Heart left ventricle (tissue), 13 donors: Measurements from ENCODE around the gene PPP3R1.

Source experiments
- POLR2A ChIP-seq, 2 donors: fragments of 450-650 bp; IDR thresholded peaks; one replicate each; pipeline ENCODE4 v1.6.1; 2017; ENCODE audit warnings: antibody characterized with exemption in 2 of 2, mild to moderate bottlenecking in 2 of 2, moderate library complexity in 2 of 2
- TF ChIP-seq, protein P1 (sequence below), 12 donors: fragments of 200-600 bp; sonication (generic) in 4 of 12; IDR thresholded peaks; one replicate each; pipeline versions ENCODE4 v1.5.0 to v1.8.0; 2018 to 2022; ENCODE audit warnings: antibody characterized with exemption in 12 of 12, mild to moderate bottlenecking in 5 of 12
- donor health status: ischemic (EF 13 %, LVEDD 7.1; RV severe dilation, severe dysfunction).
- donor health status: DM: no; HTN: yes; CAD: no.
- donor health status: DM: no; HTN: no; CAD: no.
- donor health status: ischemic (EF 25% LVEDD 6.9; RV normal size, moderate dysfunction).
- donor health status: ischemic (EF 25% LVEDD 5.7; RV mildly dilated, moderate dysfunction).
- donor health status: ischemic (EF 35%, LVEDD 5.7; RV mildly dilated, moderate dysfunction).
- donor health status: nonischemic (EF 11% LVEDD 7.7; RV severe dilation, severe dysfunction).
- donor health status: DM: yes; HTN: yes; CAD: no.
- donor health status: PGD.
- donor health status: ischemic (EF 29% LVEDD 5.4; RV normal size, mild dysfunction).
- donor health status: nonischemic (EF 23%, LVEDD 6.1; RV moderate dilation, normal function).

DNA sequence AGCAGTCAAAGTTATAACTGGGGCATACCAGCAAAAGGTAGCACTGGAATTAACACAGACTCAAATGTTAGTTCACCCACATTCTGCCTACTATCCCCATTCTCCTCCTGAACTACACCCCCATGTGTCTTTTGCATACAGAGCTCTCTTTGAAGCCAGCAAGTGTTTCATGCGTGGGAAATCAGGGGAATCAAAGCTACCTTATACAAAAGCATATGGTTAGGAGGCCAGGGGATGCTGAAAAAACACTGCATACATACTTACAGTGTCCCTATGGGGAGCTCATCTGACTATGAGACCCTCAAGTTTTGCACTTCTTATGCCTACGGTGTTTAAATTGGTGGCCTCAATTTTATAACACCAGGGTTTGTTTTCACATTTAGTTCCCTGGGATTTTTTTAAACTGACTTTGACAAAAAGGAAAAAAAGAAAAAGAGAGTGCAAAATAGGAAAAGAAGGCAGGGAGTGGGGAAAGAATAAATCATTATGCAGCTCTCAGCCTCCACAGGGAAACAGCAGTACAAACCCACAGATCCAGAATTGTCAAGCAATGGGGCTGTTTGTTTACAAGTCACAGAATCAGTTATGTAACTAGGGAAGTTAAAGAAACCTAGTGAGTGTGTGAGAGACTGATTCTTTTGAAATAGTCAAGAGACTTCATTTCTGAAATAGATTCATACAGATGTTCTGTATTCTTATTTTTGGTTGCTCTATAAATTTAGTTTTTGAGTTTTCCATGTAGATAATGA lies 20.1 kb upstream of the PPP3R1 start:
- TF ChIP-seq, protein P1, sequence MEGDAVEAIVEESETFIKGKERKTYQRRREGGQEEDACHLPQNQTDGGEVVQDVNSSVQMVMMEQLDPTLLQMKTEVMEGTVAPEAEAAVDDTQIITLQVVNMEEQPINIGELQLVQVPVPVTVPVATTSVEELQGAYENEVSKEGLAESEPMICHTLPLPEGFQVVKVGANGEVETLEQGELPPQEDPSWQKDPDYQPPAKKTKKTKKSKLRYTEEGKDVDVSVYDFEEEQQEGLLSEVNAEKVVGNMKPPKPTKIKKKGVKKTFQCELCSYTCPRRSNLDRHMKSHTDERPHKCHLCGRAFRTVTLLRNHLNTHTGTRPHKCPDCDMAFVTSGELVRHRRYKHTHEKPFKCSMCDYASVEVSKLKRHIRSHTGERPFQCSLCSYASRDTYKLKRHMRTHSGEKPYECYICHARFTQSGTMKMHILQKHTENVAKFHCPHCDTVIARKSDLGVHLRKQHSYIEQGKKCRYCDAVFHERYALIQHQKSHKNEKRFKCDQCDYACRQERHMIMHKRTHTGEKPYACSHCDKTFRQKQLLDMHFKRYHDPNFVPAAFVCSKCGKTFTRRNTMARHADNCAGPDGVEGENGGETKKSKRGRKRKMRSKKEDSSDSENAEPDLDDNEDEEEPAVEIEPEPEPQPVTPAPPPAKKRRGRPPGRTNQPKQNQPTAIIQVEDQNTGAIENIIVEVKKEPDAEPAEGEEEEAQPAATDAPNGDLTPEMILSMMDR (IDR thresholded peaks at IDR 0.05), result no peak
- TF ChIP-seq POLR2A (IDR thresholded peaks at IDR 0.05), result no peak
